ENCODE measurements around the gene NSD1. TPM values are rescaled to one million over a fixed set of nuclear protein-coding genes. Genes with fewer than 3 reads are reported as not detected.

NSD1 gene
- total RNA-seq, 1 experiment from 2014 or later: 48.9 TPM

GRCh38 chr5:177311723-177312648 is 178.4 kb downstream of the NSD1 start, which contains the start of gene MXD3:
MXD3 (minus strand) TSS chr5:177311898; CDS start chr5:177311830, 68 bp downstream.
- DNase-seq (peak; percentile 99), ATAC-seq (peak; percentile 72)
- H2AFZ ChIP-seq (ENCODE audit: low read length): peak within 1 kb of the TSS; percentile 96
- peak within 1 kb of the TSS; percentile 78 for H3K4me2 ChIP-seq (ENCODE audit: low read length)
- H3K9me3 ChIP-seq (ENCODE audit: low read length): no peaks in the 10 kb centered on the region
- no peaks in the 10 kb centered on the region; the same call in 1 of the 2 replicates for H4K20me1 ChIP-seq (ENCODE audit: low read length)
- peak within 1 kb of the TSS; percentile 97 for H3K9ac ChIP-seq (ENCODE audit: low read length)
- intact Hi-C loops (cut with micrococcal nuclease): no loop called here
- peak within 1 kb of the TSS; percentile 76 for H3K4me3 ChIP-seq (ENCODE audit: low read length)
- peaks cover 22% of the 10 kb centered on the region for H3K4me1 ChIP-seq (ENCODE audit: insufficient read depth, low read length)
- TF ChIP-seq CTCF (conservative IDR thresholded peaks at IDR 0.05; ENCODE audit: low read depth, low read length): no peak
- TF ChIP-seq EZH2phosphoT487 (IDR thresholded peaks at IDR 0.05; ENCODE audit: borderline replicate concordance, low read length): no peak
- no peak for TF ChIP-seq EZH2 (IDR thresholded peaks at IDR 0.05; ENCODE audit: low read length, unreplicated experiment)
- no peaks in the 10 kb centered on the region for H3K9me2 ChIP-seq (replicated peaks; ENCODE audit: low read length)
- POLR2A ChIA-PET (ENCODE audit: unreplicated experiment): interaction anchor here (0.6 kb wide), 1 partner anchor 136 kb away, joined by 4 read pairs; no protein-coding TSS in a partner anchor
- H3K27me3 ChIP-seq (ENCODE audit: low read length): no peaks in the 10 kb centered on the region
- no peaks in the 10 kb centered on the region for H3F3A ChIP-seq (ENCODE audit: low read length, unreplicated experiment)
- peaks cover 4% of the 10 kb centered on the region; the same call in 1 of the 2 replicates for H3K36me3 ChIP-seq (ENCODE audit: low read depth, low read length)
- no TSS peak for BruUV-seq (replicated peaks)
- H3K79me2 ChIP-seq (ENCODE audit: low read length): peaks cover 28% of the 10 kb centered on the region
- peak within 1 kb of the TSS; percentile 95 for H3K27ac ChIP-seq (ENCODE audit: low read length)
- CTCF ChIA-PET: interaction anchor here (0.6 kb wide), 3 partner anchors 10 to 193 kb away, joined by 3 read pairs; partner anchors contain the start of gene PDLIM7

- peaks cover 28% of the 10 kb centered on the region for H3K79me2 ChIP-seq (ENCODE audit: low read length)
- peak overlapping the region; percentile 95 for H3K27ac ChIP-seq (ENCODE audit: low read length)
- no peaks in the 10 kb centered on the region for H3F3A ChIP-seq (ENCODE audit: low read length, unreplicated experiment)
- no TSS peak for BruUV-seq (replicated peaks)
- peak overlapping the region; percentile 97 for H3K9ac ChIP-seq (ENCODE audit: low read length)
- CTCF ChIA-PET: interaction anchor here (0.6 kb wide), 3 partner anchors 11 to 194 kb away, joined by 3 read pairs; partner anchors contain the start of gene PDLIM7
- H3K36me3 ChIP-seq (ENCODE audit: low read depth, low read length): no peaks in the 10 kb centered on the region; the same call in 1 of the 2 replicates
- H3K27me3 ChIP-seq (ENCODE audit: low read length): no peaks in the 10 kb centered on the region
- H3K4me1 ChIP-seq (ENCODE audit: insufficient read depth, low read length): peaks cover 22% of the 10 kb centered on the region
- intact Hi-C loops (cut with micrococcal nuclease): no loop called here
- no peaks in the 10 kb centered on the region for H3K9me2 ChIP-seq (replicated peaks; ENCODE audit: low read length)
- peak; percentile 35 for ATAC-seq
- no peaks in the 10 kb centered on the region for H3K9me3 ChIP-seq (ENCODE audit: low read length)
- peak overlapping the region; percentile 65 for H2AFZ ChIP-seq (ENCODE audit: low read length)
- peak; percentile 49 for TF ChIP-seq CTCF (conservative IDR thresholded peaks at IDR 0.05; ENCODE audit: low read depth, low read length)
- no peak for TF ChIP-seq EZH2 (IDR thresholded peaks at IDR 0.05; ENCODE audit: low read length, unreplicated experiment)
- TF ChIP-seq EZH2phosphoT487 (IDR thresholded peaks at IDR 0.05; ENCODE audit: borderline replicate concordance, low read length): no peak
- DNase-seq: peak; percentile 81
- POLR2A ChIA-PET (ENCODE audit: unreplicated experiment): interaction anchor here (0.6 kb wide), 1 partner anchor 136 kb away, joined by 4 read pairs; no protein-coding TSS in a partner anchor
- peak overlapping the region; percentile 78 for H3K4me2 ChIP-seq (ENCODE audit: low read length)
- H4K20me1 ChIP-seq (ENCODE audit: low read length): no peaks in the 10 kb centered on the region; the same call in 1 of the 2 replicates
- H3K4me3 ChIP-seq (ENCODE audit: low read length): peak overlapping the region; percentile 76
These were observed 179.1 kb downstream of the NSD1 start for GRCh38 chr5:177312649-177313181.
